NCI-H128 (cell line): ENCODE measurements around the gene HIVEP3.

Source experiments
- DNase-seq: peaks from one replicate; lab custom pipeline; 2025; ENCODE audit not compliant: unreplicated experiment; lab: John Stamatoyannopoulos, UW

The HIVEP3 gene

DNA sequence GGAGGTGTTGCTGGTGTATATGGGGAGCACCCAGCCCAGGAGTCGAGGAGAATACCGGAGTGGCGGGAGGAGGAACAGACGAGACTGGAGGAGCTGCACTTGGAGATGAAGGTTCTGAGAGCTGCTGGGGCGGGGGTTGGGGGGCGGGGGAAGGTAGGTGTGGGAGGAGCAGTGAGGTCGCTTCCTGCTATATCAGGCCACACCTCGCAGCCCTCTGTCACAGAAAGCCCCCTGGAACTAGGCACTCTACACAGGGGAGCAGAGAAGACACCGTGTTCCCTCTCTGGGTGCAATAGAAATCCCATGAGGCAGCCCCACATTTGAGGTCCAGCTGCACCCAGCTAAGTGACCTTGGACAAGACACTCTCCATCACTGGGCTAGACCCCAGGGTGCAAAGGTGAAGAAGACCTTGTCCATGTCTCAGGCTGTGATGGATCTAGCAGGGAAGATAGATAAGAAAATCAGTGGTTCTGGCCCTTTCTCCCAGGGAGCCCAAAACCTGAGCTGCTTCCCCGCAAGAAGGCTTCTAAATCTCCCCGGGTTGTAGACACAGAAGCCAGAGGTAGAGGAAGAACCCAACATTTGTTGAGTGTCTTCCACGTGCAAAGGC is 278.5 kb downstream of the HIVEP3 start:
- DNase-seq: no peak

- DNase-seq: no peak
These were observed 279.3 kb downstream of the HIVEP3 start for GRCh38 chr1:41639332-41639936.

GRCh38 chr1:41638086-41639024 is 280.4 kb downstream of the HIVEP3 start:
- DNase-seq: no peak

DNA sequence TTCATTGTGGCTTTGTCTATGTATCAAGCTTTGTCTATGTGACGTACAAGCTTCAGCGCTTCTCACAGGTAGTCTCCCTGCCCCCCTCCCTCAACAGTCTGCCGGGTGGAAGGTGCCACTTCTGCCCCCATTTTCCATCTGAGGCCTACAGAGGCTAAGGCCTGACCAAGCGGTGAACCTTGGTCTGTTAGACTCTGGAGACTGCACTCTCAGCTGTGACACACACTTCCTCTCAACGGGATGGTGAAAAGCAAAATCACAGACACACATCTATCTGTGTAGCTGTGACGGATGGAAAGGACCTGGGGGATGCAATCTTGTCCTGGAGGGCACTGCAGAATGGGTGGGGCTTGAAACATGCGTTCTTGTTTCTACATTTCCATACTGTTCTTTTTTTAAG is 281.4 kb downstream of the HIVEP3 start:
- no peak for DNase-seq

GRCh38 chr1:41633764-41634163 is 285.0 kb downstream of the HIVEP3 start:
- DNase-seq: no peak

- DNase-seq: no peak
These were observed 285.7 kb downstream of the HIVEP3 start for GRCh38 chr1:41632781-41633575.

- no peak for DNase-seq
These were observed 286.8 kb downstream of the HIVEP3 start for GRCh38 chr1:41631971-41632370.

DNA sequence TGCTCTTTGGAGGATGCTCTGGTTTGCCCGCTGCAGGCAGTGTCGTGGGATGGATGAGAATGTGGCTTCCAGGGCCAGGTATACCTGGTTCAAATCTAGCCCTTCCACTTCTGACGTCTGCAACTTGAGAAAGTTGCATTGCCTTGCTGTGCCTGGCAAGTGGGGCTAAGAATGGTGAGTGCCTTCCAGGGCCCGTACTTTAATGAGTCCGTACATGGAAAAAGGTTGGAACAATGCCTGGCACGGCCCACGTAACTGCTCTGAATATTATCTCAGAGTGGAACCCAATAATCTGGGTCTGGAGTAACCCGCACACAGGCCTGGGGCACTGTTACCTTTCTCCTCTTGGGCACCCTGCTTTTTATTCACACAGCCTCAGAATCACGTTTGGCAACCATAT is 287.6 kb downstream of the HIVEP3 start:
- no peak for DNase-seq

DNA sequence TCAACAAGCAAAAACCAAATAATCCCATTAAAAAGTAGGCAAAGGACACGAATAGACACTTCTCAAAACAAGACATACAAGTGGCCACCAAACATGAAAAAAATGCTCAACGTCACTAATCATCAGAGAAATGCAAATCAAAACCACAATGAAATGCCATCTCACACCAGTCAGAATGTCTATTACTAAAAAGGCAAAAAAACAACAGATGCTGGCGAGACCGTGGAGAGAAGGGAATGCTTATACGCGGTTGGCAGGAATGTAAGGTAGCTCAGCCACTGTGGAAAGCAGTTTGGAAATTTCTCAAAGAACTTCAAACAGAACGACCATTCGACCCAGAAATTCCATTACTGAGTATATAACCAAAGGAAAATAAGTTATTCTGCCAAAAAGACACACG is 289.2 kb downstream of the HIVEP3 start:
- no peak for DNase-seq

GRCh38 chr1:41629141-41629540 is 289.6 kb downstream of the HIVEP3 start:
- DNase-seq: no peak

- DNase-seq: no peak
These were observed 291.0 kb downstream of the HIVEP3 start for GRCh38 chr1:41627491-41628280.

DNA sequence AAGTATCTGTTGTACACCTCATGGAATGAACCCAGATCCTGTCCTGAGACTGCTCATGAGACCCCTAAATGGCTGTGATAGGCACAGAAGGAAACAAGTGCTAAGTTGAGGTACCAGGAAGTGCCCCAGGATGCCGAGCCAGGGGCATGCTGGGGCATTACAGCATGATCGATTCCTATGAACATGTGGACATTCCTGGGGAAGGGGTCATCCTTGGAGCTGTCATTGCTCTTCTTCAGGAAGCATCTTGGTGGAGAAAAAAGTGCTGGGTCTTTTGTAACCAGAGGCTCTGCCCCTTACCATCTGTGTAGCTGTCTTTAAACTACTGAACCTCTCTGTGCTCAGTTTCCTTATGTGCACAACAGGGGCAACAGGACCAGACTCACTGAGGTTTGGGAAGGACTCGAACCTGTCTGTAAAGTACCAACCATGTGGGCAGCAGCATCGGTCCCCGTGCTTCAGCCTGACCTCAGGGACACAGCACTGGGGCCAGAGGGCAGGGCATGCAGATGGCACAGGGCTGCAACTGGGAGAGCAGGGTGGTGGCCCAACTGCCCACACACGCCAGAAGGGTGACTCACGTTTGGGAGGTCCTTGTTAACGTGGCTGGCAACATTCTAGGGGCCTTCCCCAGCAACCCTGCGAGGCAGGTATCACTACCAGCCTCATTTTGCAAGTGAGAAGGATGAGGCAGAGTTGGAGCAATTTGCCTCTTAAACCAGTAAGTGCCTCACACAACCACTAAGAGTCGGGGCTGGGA is 291.9 kb downstream of the HIVEP3 start:
- no peak for DNase-seq

GRCh38 chr1:41626146-41626545 is 292.6 kb downstream of the HIVEP3 start:
- no peak for DNase-seq

GRCh38 chr1:41623736-41624135 is 295.0 kb downstream of the HIVEP3 start:
- no peak for DNase-seq

DNA sequence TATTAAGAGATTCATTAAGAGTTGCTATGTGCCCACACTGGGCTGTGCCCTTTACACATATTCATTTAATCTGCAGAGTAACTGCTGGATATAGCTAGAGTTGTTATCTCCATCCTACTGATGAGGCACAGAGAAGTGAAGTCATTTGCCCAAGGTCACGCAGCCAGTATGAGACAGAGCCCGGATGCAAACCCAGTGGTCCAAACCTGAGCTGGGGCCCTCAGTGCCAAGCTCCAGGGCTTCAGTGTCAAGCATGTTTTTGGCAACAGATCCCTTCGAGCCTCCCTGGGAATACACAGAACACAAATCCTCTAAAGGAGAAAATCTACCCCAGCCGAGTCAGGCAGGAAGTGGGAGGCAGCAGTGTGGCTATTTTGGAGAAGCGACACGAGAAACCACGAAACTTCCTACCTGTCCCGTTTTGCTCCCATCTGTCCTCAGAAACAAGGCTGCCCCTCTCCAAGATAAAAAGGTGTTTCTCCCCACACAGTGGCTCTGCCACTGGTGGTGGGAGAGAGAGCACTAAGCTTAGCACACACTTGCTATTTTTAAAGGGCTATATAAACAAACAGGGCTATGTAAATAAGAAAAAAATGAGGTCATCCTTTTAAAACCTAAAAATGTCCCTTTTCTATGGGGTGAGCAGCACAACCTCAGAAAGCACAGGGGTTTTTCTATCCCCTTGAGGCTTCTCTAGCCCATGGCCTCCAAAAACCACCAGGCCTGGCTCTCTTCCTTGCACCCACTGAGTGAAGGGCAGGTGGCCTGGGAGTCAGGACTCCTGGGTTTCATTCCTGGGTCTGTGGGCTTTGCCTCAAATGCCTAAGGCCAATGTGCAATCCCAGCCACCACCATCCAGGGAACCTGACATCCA is 295.6 kb downstream of the HIVEP3 start:
- no peak for DNase-seq

DNA sequence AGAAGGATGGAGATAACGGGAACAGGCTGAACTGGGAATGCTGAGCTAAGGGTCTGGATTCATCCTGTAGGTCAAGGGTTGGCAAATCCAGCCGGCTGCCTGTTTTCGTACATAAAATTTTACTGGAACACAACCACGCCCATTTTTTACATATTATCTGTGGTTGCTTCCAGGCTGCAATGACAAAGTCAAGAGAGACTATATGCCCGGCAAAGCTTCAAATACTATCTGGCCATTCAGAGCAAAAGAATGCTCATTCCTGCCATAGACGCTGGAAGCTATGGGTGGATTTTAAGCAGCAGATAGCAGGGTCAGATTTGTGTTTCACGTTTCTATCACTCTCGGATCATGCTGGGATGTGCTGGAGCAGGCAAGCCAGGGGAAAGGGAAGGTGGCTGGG is 296.3 kb downstream of the HIVEP3 start:
- no peak for DNase-seq

- no peak for DNase-seq
These were observed 296.9 kb downstream of the HIVEP3 start for GRCh38 chr1:41621791-41622190.

DNA sequence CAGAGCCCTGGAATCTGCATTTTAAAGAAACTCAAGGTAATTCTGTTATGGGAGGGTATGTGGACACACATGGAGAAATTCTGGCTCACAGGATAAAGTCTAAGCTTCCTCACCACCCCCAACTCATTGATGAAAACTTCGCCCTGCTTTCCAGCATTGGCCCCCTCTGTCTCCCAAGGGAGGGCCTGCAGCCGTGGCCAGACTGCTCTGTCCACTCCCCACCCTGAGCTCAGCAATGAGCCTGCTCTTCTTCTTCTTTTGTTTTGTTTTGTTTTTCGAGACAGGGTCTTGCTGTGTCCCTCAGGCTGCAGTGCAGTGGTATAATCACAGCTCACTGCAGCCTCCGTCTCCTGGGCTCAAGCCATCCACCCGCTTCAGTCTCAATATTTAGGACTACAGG is 297.5 kb downstream of the HIVEP3 start:
- DNase-seq: no peak
